GM18858 (cell line): ENCODE results near the gene ZNF382.
A peak's percentile ranks its signal among the peaks of the same experiment; 100 is the strongest.
"Not testable (repeated sequence)": the region's sequence is repeated elsewhere in the genome, so short reads cannot be mapped to it uniquely, and the experiment has no call there.

ENCODE experiments used
- ATAC-seq: cut with Tn5 transposase; IDR thresholded peaks from one replicate; pipeline ENCODE4 v1.9.1; 2021; ENCODE audit not compliant: unreplicated experiment

Gene ZNF382

DNA sequence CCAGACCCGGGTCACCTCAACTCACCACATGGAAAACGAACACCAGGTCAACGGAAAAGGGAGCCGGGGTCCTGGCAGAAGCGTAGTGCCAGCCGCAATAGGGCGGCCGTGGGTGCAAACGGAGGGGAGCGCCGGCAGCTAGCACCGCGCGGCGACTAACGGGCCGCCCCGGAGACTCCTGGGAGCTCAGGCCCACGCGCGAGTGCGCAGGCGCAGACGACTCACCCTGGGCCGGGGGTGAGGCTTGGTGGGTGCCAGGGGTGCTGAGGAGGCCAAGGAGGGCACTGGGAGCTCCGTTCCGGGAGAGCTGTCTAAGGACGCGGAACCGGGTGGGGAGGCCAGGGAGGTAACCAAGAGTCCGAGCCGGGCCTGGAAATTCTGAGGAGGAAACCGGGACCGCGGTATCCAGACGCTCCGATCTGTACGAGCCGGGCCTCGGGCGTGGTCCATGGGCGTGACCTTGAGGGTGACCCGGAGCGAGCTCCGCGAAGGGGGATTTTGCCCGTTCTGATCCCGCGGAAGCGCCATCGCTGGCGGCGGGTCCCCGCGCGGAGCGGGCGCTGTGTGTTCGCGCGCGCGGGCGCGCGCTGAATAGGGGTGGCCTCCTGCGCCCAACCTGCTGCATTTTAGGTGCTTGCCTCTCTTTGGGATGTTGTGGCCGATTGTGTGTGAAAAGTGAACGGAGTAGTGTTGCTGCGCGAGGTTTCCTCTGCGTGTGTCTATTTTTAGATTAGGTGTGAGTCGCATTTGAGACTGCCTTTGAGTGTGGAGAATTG, at the start of gene ZNF382:
ZNF382 (plus strand) TSS at position 213 of the 776 bp plus-strand sequence. CDS start 4,602 bp downstream, outside the sequence.
- ATAC-seq = peak; percentile 28

GRCh38 chr19:36564391-36564790, 40.7 kb upstream of the ZNF382 start:
- ATAC-seq = no peak

DNA sequence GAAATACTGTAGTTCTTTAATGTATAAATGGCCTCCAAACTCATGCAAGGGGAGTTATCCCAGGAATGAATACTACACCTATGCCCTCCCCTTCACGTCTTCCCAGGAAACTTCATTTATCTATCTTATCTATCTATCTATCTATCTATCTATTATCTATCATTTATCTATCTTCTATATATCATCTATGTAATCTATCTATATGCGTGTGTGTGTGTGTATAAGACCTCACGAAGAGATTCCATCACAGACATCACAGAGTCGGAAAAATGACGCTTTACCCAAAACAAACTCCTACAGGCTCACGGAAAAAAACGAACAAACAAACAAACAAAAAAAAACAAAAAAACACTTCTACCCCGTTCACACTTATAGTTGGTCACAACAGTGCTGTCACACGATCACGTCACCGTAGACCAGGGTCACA, 32.5 kb upstream of the ZNF382 start:
- no peak for ATAC-seq

- ATAC-seq = peak; percentile 56
Measured at GRCh38 chr19:36573020-36573894, 31.9 kb upstream of the ZNF382 start, which contains the start of gene ZNF529. Gene ZNF529, minus strand, starts transcription at chr19:36573292. Its CDS starts 946 bp downstream, at chr19:36572346.

- no peak for ATAC-seq
Measured at GRCh38 chr19:36573895-36574720, 31.0 kb upstream of the ZNF382 start.

- no peak for ATAC-seq
Measured at GRCh38 chr19:36574741-36575140, 30.4 kb upstream of the ZNF382 start.

GRCh38 chr19:36577271-36577996, 27.7 kb upstream of the ZNF382 start:
- no peak for ATAC-seq

DNA sequence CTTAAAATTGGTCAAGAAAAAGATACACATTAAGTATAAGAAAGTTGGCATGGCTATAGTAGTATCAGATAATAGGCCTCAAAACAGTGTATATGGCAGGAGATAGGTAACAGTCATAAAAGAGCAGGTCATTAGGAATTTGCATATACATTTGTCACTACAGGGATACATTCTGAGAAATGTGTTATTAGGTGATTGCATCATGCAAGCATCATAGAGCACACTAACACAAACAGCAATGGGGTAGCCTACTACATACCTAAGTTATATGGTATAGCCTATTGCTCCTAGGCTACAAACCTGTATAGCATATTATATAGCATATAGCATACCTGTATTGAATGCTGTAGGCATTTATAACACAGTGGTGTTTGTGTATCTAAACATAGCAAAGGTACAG, 25.9 kb upstream of the ZNF382 start:
- no peak for ATAC-seq

DNA sequence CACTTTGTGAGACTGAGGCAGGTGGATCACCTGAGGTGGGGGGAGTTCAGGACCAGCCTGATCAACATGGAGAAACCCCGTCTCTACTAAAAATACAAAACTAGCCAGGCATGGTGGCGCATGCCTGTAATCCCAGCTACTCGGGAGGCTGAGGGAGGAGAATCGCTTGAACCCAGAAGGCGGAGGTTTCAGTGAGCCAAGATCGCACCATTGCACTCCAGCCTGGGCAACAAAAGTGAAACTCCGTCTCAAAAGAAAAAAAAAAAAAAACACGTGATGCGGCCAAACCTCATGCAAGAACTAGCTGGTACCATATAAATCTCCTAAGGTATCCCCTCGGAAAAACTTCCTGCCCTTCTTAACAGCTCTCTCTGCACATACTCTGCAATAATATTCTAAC, 2.4 kb upstream of the ZNF382 start:
- ATAC-seq = not testable (repeated sequence)

- peak; percentile 72 for ATAC-seq
Measured at GRCh38 chr19:36604656-36605100, 435 bp upstream of the ZNF382 start.

DNA sequence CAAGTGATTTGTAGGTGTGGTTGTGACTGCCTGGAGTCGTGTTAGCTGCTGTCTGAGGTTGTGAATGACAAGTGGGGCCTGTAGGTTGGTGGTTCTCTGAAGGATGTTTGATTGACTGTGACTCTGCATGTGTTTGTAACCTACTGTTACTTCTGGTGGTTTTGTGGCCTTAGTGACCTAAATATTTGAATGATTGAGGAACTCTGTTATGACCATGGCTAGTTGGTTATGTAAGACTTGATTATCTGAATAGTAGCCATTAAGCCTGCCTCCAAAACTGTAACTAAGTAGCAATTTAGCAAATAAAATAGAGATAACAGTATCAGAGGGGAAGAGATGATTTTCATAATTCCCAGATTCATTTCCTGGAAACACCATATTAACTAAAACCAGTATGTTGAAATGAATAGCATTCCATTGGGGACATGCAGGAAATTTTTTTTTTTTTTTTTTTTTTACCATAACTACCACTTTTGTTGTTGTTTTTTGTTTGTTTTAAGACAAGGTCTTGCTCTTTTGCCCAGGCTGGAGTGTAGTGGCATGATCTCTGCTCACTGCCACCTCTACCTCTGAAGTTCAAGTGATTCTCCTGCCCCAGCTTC, 865 bp downstream of the ZNF382 start:
- no peak for ATAC-seq

DNA sequence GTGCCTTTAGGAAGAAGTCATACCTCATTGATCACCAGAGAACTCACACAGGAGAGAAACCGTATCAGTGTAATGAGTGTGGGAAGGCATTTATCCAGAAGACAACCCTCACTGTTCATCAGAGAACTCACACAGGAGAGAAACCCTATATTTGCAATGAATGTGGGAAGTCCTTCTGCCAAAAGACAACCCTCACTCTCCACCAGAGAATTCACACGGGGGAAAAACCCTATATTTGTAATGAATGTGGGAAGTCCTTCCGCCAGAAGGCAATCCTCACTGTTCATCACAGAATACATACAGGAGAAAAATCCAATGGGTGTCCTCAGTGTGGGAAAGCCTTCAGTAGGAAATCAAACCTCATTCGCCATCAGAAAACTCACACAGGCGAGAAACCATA, 21.9 kb downstream of the ZNF382 start:
- ATAC-seq = no peak

GRCh38 chr19:36635342-36635741, 30.2 kb downstream of the ZNF382 start:
- ATAC-seq = no peak

DNA sequence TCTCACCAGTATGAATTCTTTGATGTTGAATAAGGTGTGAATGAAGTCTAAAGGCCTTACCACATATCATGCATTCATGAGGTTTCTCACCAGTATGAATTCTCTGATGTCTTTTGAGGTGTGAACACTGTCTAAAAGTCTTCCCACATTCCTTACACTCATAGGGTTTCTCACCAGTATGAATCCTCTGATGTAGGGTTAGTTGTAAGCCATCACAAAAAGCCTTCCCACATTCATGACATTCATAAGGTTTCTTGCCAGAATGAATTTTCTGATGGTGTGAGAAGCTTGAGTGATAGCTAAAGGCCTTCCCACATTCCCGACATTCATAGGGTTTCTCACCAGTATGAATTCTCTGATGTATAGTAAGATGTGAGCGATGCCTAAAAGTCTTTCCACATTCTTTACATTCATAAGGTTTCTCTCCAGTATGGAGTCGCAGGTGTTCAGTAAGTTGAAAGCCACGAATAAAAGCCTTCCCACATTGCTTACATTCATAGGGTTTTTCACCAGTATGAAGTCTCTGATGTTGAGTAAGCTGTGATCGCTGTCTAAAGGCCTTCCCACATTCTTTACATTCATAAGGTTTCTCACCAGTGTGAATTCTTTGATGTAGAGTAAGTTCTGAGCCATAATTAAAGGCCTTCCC, 33.9 kb downstream of the ZNF382 start:
- no peak for ATAC-seq

DNA sequence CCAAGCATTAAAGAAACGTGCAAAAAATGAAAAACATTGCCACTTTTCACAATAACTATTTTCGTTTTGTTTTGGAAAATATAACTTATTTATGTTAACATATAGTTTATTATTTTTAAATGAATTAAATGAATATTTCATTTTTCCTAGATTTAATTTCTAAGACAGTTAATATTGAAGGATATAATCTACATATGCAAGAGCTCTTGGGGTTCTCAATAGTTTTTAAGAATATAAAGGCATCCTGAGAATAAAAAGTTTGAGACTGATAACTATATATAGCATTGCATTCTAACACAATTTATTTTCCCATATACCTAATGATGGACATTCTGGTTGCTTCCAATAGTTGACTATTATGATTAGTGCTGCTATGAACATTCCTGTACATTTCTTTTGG, 41.6 kb downstream of the ZNF382 start:
- no peak for ATAC-seq

DNA sequence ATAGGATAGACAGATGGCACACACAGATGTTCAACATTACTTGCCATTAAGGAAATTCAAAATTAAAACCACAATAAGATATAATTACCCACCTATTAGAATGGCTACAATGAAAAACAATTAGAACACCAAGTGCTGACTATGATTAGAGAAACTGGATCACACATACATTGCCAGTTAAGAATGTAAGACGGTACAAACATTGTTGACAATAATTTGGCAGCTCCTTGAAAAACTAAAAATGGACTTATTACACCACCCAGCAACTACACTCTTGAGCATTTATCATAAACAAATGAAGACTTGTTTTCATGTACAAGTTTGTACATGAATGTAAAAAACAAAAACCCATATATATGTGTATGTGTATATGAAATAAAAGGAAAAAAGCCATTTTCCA, 47.8 kb downstream of the ZNF382 start:
- ATAC-seq = no peak

GRCh38 chr19:36665832-36666231, 60.7 kb downstream of the ZNF382 start:
- ATAC-seq = no peak

GRCh38 chr19:36668646-36669045, 63.5 kb downstream of the ZNF382 start:
- ATAC-seq = no peak

DNA sequence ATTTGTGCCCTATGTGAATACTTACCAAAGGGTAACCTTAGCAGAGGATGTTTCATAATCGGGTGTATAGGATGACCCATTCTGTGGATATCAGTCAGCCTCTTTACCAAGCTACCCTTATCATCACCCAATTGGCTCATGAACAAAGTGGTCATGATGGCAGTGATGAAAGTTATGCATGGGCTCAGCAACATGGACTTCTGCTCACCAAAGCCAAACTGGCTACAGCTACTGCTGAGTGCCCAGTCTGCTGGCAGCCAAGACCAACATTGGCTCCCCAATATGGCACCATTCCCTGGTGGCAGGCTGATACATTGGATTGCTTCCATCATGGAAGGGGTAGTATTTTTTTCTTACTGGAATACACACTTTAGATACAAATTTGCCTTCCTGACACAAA, 67.3 kb downstream of the ZNF382 start:
- ATAC-seq = no peak
